ENCODE results near the gene MYO3A.
"Not testable (repeated sequence)": the region's sequence is repeated elsewhere in the genome, so short reads cannot be mapped to it uniquely, and the experiment has no call there.

The MYO3A gene

GRCh38 chr10:26085549-26085948 is 151.5 kb downstream of the MYO3A start:
- DNase-seq (ENCODE audit: low spot score): no peak

GRCh38 chr10:26087666-26088065 is 153.6 kb downstream of the MYO3A start:
- no peak for DNase-seq (ENCODE audit: low spot score)

- DNase-seq (ENCODE audit: low spot score): no peak
These were observed 156.0 kb downstream of the MYO3A start for GRCh38 chr10:26090026-26090425.

DNA sequence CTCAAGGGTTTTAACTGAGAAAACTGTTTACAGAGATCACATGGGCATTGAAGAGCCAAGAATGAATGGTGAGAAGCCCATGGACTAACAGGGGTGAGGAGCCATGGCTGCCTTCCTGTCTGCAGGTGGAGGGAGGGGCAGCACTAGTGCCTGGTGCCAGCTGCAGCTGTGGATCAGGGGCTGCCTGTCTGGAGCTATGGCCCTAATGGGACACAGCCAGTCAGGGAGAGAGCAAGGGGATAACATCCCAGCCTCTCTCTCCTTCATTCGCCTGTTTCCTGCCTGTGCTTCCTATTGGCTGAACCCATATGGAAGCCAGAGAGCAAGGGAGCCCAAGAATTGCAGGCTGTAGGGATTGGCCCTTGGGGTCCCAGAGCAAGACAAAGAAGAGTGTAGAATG is 156.7 kb downstream of the MYO3A start:
- DNase-seq (ENCODE audit: low spot score): no peak

- DNase-seq (ENCODE audit: low spot score): no peak
These were observed 159.2 kb downstream of the MYO3A start for GRCh38 chr10:26093229-26093628.

DNA sequence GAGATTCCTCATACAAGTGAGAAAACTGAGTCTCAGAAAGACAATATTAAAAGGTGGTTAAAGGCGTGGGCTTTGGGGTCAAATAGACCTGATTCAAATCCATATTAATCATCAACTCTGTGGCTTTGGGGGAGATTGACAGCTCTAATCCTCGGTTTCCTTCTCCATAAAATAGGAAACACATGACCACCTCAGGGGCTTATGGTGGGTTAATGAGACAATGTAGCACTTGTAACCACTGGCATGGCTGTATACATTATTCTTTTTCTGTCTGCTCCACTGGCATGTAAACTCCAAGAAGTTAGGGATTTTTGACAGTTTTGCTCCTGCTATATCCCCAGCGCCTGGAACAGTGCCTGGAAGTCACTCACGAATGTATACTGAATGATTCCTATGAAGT is 161.8 kb downstream of the MYO3A start:
- DNase-seq (ENCODE audit: low spot score): no peak

DNA sequence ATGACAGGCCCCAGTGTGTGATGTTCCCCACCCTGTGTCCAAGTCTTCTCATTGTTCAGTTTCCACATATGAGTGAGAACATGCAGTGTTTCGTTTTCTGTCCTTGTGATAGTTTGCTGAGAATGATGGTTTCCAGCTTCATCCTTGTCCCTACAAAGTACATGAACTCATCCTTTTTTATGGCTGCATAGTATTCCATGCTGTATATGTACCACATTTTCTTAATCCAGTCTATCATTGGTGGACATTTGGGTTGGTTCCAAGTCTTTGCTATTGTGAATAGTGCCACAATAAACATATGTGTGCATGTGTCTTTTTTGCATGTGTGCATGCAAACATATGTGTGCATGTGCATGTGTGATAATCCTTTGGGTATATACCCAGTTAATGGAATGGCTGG is 163.5 kb downstream of the MYO3A start:
- not testable (repeated sequence) for DNase-seq (ENCODE audit: low spot score)

DNA sequence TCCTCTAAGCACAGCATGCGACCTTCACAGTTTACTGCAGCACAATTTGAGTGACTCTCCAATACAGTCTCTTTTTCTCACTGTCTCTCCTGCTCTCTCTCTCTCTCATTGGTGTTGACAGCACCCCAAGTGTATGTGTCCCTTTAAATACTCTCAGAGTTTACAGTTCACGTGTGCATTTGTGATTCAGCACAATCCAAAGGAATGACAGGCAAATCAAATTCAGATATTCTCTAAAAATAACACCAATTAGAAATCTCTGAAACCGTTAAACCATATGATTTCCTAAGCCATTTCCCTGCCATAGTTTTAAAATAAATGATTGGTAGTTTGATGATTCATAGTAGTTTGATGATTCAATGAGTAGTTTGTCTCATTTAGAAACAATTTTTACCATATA is 178.5 kb downstream of the MYO3A start:
- DNase-seq (ENCODE audit: low spot score): no peak

GRCh38 chr10:26138613-26139012 is 204.6 kb downstream of the MYO3A start:
- no peak for DNase-seq (ENCODE audit: low spot score)

- DNase-seq (ENCODE audit: low spot score): no peak
These were observed 222.0 kb downstream of the MYO3A start for GRCh38 chr10:26156019-26156418.

DNA sequence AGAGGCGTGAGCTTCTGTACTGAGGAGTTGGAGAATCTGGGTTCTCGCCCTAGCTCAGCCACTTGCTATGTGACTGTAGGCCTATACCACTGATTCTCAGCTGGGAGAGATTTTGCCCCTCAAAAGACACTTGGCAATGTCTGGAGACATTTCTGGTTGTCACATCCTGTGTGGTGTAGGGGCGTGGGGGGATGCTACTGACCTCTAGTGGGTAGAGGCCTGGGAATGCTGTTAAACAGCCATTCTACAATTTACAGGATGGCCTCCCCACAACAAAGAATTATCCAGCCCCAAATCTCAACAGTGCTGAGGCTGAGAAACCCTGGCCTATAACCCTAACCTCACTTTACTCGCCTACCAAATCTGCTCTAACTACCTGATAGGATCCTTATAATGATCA is 223.7 kb downstream of the MYO3A start:
- DNase-seq (ENCODE audit: low spot score): no peak

DNA sequence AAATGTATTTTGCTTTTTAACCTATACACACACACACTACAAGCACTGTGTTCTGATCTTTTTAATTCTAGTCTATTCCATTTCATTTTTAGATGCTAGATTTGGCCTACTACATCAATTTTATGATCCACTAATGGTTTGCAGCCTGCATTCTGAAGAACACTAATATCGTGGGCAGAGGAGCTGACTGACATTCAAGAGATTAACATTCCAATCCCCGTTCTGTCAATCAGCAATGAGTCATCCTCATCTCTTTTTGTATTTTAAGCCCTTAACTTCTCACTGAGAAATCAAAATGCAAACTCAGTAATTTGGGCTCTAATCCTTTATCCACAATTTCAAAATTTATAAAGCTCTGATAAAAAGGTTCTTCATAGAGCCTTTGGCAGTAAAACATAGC is 235.4 kb downstream of the MYO3A start:
- DNase-seq (ENCODE audit: low spot score): no peak

DNA sequence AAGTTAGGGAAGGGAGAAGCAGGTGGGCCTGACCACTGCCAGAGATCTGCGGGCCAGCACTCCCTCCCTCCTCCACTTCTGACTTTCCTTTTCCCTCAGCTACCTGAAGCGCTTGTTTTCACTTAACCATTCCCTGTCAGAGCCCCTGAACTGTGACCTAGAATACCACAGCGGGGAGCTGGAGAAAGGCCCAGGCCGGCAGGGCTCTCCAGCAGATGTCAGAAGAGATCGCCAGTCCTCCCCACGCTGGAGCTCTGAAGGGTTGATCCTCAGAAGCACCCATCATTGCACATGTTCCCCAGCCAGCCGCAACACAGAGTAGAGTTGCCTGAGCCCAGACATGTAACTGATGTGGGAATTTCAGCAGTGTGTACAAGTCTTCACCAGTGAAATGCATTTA is 238.1 kb downstream of the MYO3A start:
- DNase-seq (ENCODE audit: low spot score): no peak

DNA sequence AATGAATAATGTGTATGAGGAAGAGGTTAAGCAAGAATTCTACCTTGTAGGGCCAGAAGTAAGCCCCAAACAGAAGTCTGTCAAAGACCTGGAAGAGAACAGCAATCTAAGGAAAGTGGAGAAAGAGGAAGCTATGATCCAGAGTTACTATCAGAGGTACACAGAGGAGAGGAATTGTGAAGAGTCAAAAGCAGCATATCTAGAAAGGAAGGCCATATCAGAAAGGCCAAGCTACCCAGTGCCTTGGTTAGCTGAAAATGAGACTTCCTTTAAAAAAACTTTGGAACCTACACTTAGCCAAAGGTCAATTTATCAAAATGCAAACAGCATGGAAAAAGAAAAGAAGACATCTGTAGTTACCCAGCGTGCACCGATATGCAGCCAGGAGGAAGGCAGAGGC is 239.8 kb downstream of the MYO3A start:
- no peak for DNase-seq (ENCODE audit: low spot score)

- no peak for DNase-seq (ENCODE audit: low spot score)
These were observed 243.3 kb downstream of the MYO3A start for GRCh38 chr10:26177341-26177740.

- DNase-seq (ENCODE audit: low spot score): no peak
These were observed 260.2 kb downstream of the MYO3A start for GRCh38 chr10:26194275-26194674.

DNA sequence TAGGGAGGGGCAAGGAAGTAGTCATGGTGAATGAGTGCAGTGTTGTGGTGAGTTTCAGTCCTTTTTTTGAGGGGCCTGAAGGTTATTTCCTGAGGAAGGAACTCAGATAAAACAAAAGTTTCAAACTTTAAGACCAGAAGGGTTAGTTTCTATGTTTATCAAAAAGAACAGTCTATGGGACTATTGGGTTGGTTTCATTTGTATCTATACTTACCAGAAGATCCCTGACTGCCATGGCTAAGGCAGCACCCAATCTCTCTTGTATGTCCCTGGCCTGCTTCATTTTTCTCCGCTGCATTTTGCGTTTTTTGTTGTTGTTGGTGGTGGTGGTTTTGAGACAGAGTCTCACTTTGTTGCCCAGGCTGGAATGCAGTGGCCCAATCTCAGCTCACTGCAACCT is 263.2 kb downstream of the MYO3A start:
- DNase-seq (ENCODE audit: low spot score): no peak

DNA sequence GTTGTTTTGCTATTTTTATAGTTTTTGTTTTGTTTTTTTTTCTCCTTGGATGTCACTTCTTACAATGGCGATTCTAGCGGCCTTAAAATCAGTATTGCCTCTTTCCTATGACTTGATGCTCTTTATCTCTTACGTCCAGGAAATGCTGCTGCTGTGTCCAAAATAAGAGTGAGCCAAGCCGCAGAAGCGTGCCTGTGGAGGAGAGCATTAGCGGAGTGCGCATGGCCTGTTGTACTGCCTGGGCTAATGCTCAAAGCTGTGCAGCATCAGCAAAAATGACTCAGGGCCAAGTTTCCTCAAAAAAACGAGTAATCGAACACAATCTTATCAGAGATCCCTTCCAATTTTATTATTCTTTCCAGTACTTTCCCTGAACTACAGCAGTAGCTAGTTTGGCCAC is 264.1 kb downstream of the MYO3A start:
- DNase-seq (ENCODE audit: low spot score): no peak

DNA sequence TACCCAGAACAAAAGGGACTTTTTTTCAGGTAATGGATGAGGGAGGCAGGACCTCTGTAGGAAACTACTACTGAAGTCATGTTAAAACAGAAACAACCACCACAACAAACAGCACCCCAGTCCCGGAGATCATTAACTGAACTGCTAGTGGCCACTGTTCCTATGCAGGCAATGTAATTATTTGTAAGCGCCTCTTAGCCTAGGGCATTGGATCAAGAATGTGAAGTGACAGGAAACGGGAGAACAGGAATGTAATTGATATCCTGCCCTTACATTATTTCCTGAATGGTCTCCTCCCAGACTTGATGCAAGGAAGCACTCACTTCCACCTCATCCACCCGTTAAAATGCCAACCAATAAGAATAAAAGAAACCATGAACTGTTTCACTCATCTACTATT is 265.8 kb downstream of the MYO3A start:
- DNase-seq (ENCODE audit: low spot score): no peak

GRCh38 chr10:26205223-26205622 is 271.2 kb downstream of the MYO3A start:
- no peak for DNase-seq (ENCODE audit: low spot score)

DNA sequence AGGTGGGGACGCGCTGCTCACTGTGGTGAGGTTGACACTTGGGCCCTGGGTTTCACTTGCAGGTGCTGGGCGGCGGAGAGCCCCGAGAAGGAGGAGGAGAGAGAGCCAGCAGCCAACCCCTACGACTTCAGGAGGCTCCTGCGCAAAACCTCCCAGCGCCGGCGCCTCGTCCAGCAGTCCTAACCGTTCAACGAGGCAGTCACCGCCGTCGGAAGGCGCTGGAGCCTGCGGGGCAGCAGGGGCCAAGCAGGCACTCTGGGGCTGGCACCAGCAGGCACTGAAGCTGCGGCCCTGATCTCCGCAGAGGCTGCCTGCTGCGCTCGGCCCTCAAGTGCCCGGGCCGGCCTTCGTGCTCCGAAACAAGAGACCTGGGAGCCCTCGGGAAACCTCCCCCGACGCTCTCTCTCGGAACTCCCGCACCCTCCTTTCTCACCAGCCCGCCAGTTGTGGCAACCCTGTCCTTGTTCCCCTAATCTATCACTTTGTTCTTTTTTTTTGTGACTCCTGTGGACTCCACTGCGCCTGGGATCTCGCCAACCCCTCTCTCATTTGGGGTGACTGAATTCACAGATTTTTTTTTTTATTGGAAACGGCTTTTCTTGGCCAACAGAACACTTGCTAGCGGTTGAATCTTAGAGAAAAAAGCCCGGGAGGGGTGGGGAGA is 277.9 kb downstream of the MYO3A start:
- no peak for DNase-seq (ENCODE audit: low spot score)

GRCh38 chr10:26212511-26212910 is 278.5 kb downstream of the MYO3A start:
- DNase-seq (ENCODE audit: low spot score): no peak

GRCh38 chr10:26213157-26213800 is 279.2 kb downstream of the MYO3A start:
- DNase-seq (ENCODE audit: low spot score): no peak

DNA sequence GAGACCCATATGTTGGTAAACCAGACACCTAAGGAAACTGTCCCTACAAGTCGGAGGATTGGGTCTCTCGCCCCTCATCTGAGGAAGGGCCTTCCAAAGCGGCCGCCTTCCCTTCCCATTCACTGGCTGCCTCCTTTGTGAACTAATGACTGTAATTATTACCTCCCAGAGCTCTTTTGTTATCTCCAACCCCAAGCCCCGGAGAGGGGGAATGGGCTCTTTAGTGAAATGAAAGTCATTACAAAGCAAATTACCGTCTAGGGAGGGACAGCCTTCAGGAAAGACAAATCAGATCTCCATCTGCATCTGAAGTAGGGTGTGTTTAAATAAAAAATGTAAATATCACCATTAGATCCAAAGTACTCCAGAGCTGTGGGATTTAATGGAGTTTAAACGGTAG is 280.0 kb downstream of the MYO3A start:
- DNase-seq (ENCODE audit: low spot score): no peak

Measured in germinal center (tissue), 1 donor.